MCF 10A (cell line): ENCODE results near the gene PTPRN. TPM values are rescaled to one million over a fixed set of nuclear protein-coding genes. Genes with fewer than 3 reads are reported as not detected.

Experiments
- BruUV-seq: library from RNA; stranded (reverse); fragments of 400-500 nt; replicated peaks from 2 replicates; lab custom pipeline; 2021; lab: Mats Ljungman, UMichigan
- CTCF ChIA-PET: fragments of 300-600 bp; sonication (Branson Sonifier 250); formaldehyde crosslinking; extraction: SDS; loops from one replicate; lab custom pipeline; 2021; ENCODE audit warnings: antibody characterized with exemption, inconsistent platforms; lab: Yijun Ruan, JAX
- POLR2A ChIA-PET: fragments of 300-600, 350-650 bp; sonication (Branson Sonifier 250); formaldehyde crosslinking; extraction: SDS; loops from one replicate; lab custom pipeline; 2020; ENCODE audit warnings: antibody characterized with exemption, inconsistent platforms; lab: Yijun Ruan, JAX
- DNase-seq: peaks from one replicate; pipeline ENCODE4 v3.0.0-alpha.2; 2018; ENCODE audit not compliant: unreplicated experiment
- H3K27ac Mint-ChIP-seq: one replicate; pipeline ENCODE4 v1.8.0; 2022; ENCODE audit warnings: mild to moderate bottlenecking, low read depth, mixed read lengths; ENCODE audit not compliant: unreplicated experiment
- H3K27me3 Mint-ChIP-seq: one replicate; pipeline ENCODE4 v1.8.0; 2022; ENCODE audit warnings: mixed read lengths; ENCODE audit not compliant: insufficient read depth, unreplicated experiment
- H3K36me3 Mint-ChIP-seq: one replicate; pipeline ENCODE4 v1.8.0; 2022; ENCODE audit warnings: mild to moderate bottlenecking, moderate library complexity, mixed read lengths; ENCODE audit not compliant: insufficient read depth, unreplicated experiment
- H3K4me1 Mint-ChIP-seq: one replicate; pipeline ENCODE4 v1.8.0; 2022; ENCODE audit warnings: mixed read lengths; ENCODE audit not compliant: insufficient read depth, unreplicated experiment
- H3K4me3 Mint-ChIP-seq: one replicate; pipeline ENCODE4 v1.8.0; 2022; ENCODE audit warnings: mild to moderate bottlenecking, moderate library complexity, mixed read lengths; ENCODE audit not compliant: unreplicated experiment
- H3K9me3 Mint-ChIP-seq: one replicate; pipeline ENCODE4 v1.8.0; 2022; ENCODE audit warnings: mixed read lengths; ENCODE audit not compliant: unreplicated experiment
- CTCF ChIP-seq: fragments of 200-600 bp; IDR thresholded peaks from one replicate; pipeline ENCODE4 v1.8.0; 2022; ENCODE audit warnings: antibody characterized with exemption, mild to moderate bottlenecking; ENCODE audit not compliant: unreplicated experiment
- intact Hi-C: fragments of 100-400 bp; cut with micrococcal nuclease; formaldehyde crosslinking; loops from 2 replicates; pipeline ENCODE4 v1.14.1; 2022
- total RNA-seq: library from RNA; stranded (reverse); gene quantifications from 2 replicates; pipeline ENCODE4 v1.2.3, GENCODE V29; 2022

Gene PTPRN
- total RNA-seq, 1 experiment from 2014 or later = not detected

DNA sequence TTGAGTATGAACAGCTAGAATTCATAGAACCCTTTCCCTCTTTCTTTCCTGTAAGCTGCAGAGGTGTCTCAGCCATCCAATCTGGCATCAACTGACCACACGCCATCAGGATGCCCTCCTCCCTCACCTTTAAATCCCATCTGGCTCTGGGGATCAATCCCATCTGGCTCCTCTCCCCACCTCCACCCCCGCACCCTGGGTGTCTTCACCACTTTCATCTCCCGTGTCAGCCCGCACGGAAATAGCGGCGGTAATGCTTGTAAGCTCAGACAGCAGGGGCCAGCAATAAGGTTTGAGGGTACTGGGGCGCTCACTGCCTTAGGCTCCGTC, 56.7 kb downstream of the PTPRN start:
- H3K27ac Mint-ChIP-seq = peak overlapping the region; percentile 51
- DNase-seq = peak; percentile 45
- intact Hi-C loops = loop anchor here (2.0 kb wide), 2 partner anchors 34 to 76 kb away; partner anchors contain the start of genes ABCB6 and CNPPD1
- H3K4me1 Mint-ChIP-seq = peaks cover 42% of the 10 kb centered on the region
- POLR2A ChIA-PET = interaction anchor here (0.6 to 14.1 kb wide), 16 partner anchors 7 to 558 kb away, joined by 3 to 401 read pairs (median 15); partner anchors contain the start of genes ABCB6, ANKZF1, ATG9A and CNPPD1
- no TSS peak for BruUV-seq
- peaks cover 48% of the 10 kb centered on the region for H3K36me3 Mint-ChIP-seq
- CTCF ChIA-PET = interaction anchor here (0.6 to 10.3 kb wide), 7 partner anchors 22 to 271 kb away, joined by 3 to 123 read pairs (median 4); no protein-coding TSS in a partner anchor
- no peaks in the 10 kb centered on the region for H3K27me3 Mint-ChIP-seq
- no peaks in the 10 kb centered on the region for H3K9me3 Mint-ChIP-seq
- peak overlapping the region; percentile 91 for H3K4me3 Mint-ChIP-seq
- TF ChIP-seq CTCF = no peak

GRCh38 chr2:219252084-219252483, 57.1 kb downstream of the PTPRN start:
- H3K36me3 Mint-ChIP-seq = peaks cover 52% of the 10 kb centered on the region
- ChIA-PET POLR2A (interaction anchor here (0.9 to 14.1 kb wide), 11 partner anchors 18 to 93 kb away, joined by 3 to 401 read pairs (median 21); partner anchors contain the start of genes ABCB6, ANKZF1, ATG9A and CNPPD1), CTCF (interaction anchor here (0.6 to 10.3 kb wide), 9 partner anchors 22 to 95 kb away, joined by 3 to 123 read pairs (median 3); no protein-coding TSS in a partner anchor)
- TF ChIP-seq CTCF = no peak
- no peaks in the 10 kb centered on the region for H3K27me3 Mint-ChIP-seq
- no TSS peak for BruUV-seq
- intact Hi-C loops = loop anchor here (2.0 kb wide), 2 partner anchors 33 to 75 kb away; partner anchors contain the start of genes ABCB6 and CNPPD1
- no peaks in the 10 kb centered on the region for H3K9me3 Mint-ChIP-seq
- peak overlapping the region; percentile 91 for H3K4me3 Mint-ChIP-seq
- DNase-seq = peak; percentile 77
- peaks cover 42% of the 10 kb centered on the region for H3K4me1 Mint-ChIP-seq
- peak overlapping the region; percentile 51 for H3K27ac Mint-ChIP-seq

GRCh38 chr2:219251656-219252055, 57.5 kb downstream of the PTPRN start:
- Mint-ChIP-seq H3K27me3 (no peaks in the 10 kb centered on the region), H3K4me1 (peaks cover 42% of the 10 kb centered on the region), H3K4me3 (peak overlapping the region; percentile 91), H3K27ac (peak overlapping the region; percentile 51), H3K36me3 (peaks cover 56% of the 10 kb centered on the region), H3K9me3 (no peaks in the 10 kb centered on the region)
- POLR2A ChIA-PET = interaction anchor here (0.9 to 14.1 kb wide), 10 partner anchors 18 to 75 kb away, joined by 3 to 401 read pairs (median 24); partner anchors contain the start of genes ABCB6, ANKZF1, ATG9A and CNPPD1
- DNase-seq = no peak
- intact Hi-C loops = loop anchor here (2.0 kb wide), 2 partner anchors 33 to 75 kb away; partner anchors contain the start of genes ABCB6 and CNPPD1
- no TSS peak for BruUV-seq
- no peak for TF ChIP-seq CTCF
- CTCF ChIA-PET = interaction anchor here (0.6 to 10.3 kb wide), 8 partner anchors 22 to 81 kb away, joined by 3 to 123 read pairs (median 4); no protein-coding TSS in a partner anchor

DNA sequence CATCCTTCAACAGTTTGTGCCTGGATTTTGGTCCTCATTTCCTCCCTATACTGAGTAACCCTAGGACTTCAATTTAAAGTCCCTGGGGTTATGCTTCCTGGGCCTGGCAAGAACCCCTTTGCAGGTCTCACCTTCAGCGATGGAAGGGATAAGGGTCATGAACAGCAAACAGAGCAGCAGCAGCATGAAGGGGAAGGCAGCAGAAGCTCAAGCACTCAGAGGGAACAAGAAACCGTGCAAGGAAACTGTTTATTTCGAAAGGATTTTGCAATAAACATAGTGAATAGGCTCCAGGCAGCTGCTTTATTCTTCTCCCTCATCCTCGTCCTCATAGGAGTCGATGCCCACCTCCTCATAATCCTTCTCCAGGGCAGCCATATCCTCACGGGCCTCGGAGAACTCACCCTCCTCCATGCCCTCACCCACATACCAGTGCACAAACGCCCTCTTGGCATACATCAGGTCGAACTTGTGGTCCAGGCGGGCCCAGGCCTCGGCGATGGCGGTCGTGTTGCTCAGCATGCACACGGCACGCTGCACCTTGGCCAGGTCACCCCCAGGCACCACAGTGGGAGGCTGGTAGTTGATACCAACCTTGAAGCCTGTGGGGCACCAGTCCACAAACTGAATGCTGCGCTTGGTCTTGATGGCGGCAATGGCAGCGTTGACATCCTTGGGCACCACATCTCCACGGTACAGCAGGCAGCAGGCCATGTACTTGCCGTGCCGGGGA, 59.0 kb downstream of the PTPRN start:
- no peaks in the 10 kb centered on the region for H3K27me3 Mint-ChIP-seq
- H3K36me3 Mint-ChIP-seq = peaks cover 64% of the 10 kb centered on the region
- no peak for DNase-seq
- POLR2A ChIA-PET = interaction anchor here (0.5 to 14.1 kb wide), 18 partner anchors 10 to 1031 kb away, joined by 3 to 401 read pairs (median 6); partner anchors contain the start of genes ABCB6, ANKZF1, ATG9A and CNPPD1
- no TSS peak for BruUV-seq
- CTCF ChIA-PET = interaction anchor here (1.0 to 10.3 kb wide), 9 partner anchors 12 to 90 kb away, joined by 3 to 123 read pairs (median 4); partner anchors contain the start of genes ANKZF1, ATG9A, CNPPD1 and DNAJB2
- intact Hi-C loops = no loop called here
- peak overlapping the region; percentile 86 for H3K27ac Mint-ChIP-seq
- H3K4me1 Mint-ChIP-seq = peaks cover 42% of the 10 kb centered on the region
- H3K9me3 Mint-ChIP-seq = no peaks in the 10 kb centered on the region
- no peak for TF ChIP-seq CTCF
- H3K4me3 Mint-ChIP-seq = peak overlapping the region; percentile 64
